Kidney (tissue), 14 donors: ENCODE data around the gene AMOTL2. TPM values are rescaled to one million over a fixed set of nuclear protein-coding genes. Genes with fewer than 3 reads are reported as not detected.

ENCODE experiments used
- DNase-seq, 5 donors: peaks; one replicate each; pipeline ENCODE4 v3.0.0-alpha.2; 2013 to 2020
- FAIRE-seq: peaks from 2 replicates; lab custom pipeline; 2012; peaks lifted over from hg19 to GRCh38; lab: Jason Lieb, UNC
- H3K27ac ChIP-seq, 2 donors: one replicate each; pipeline ENCODE4 v1.7.0; 2013; ENCODE audit warnings: low read depth in 2 of 2, low read length in 2 of 2, inconsistent platforms in 1 of 2
- H3K27me3 ChIP-seq: one replicate; pipeline ENCODE4 v1.7.1; 2013; ENCODE audit warnings: low read length, inconsistent platforms; ENCODE audit not compliant: control insufficient read depth, insufficient read depth
- H3K36me3 ChIP-seq, 3 donors: one replicate each; pipeline versions ENCODE4 v1.7.0 to v1.7.1; 2013; ENCODE audit warnings: low read length in 3 of 3, control low read depth in 1 of 3, inconsistent platforms in 1 of 3; ENCODE audit not compliant: insufficient read depth in 3 of 3, control insufficient read depth in 2 of 3
- H3K4me1 ChIP-seq, 3 donors: one replicate each; pipeline versions ENCODE4 v1.7.0 to v1.7.1; 2013; ENCODE audit warnings: low read length in 3 of 3, inconsistent platforms in 1 of 3, low read depth in 1 of 3; ENCODE audit not compliant: control insufficient read depth in 2 of 3, insufficient read depth in 2 of 3
- H3K4me3 ChIP-seq, 3 donors: one replicate each; pipeline versions ENCODE4 v1.7.0 to v1.8.1; 2013; ENCODE audit warnings: low read length in 3 of 3, control low read depth in 1 of 3, inconsistent platforms in 1 of 3
- H3K9ac ChIP-seq, 3 donors: one replicate each; pipeline versions ENCODE4 v1.7.0 to v1.7.1; 2013; ENCODE audit warnings: low read length in 3 of 3, control low read depth in 1 of 3, inconsistent platforms in 1 of 3
- H3K9me3 ChIP-seq, 3 donors: one replicate each; pipeline versions ENCODE4 v1.7.0 to v1.7.1; 2013; ENCODE audit warnings: low read length in 3 of 3, control low read depth in 1 of 3, inconsistent platforms in 1 of 3; ENCODE audit not compliant: control insufficient read depth in 2 of 3, insufficient read depth in 1 of 3
- CTCF ChIP-seq: IDR thresholded peaks from 3 replicates; pipeline ENCODE4 v1.5.1; 2012; ENCODE audit warnings: mild to moderate bottlenecking, moderate library complexity, borderline replicate concordance; ENCODE audit not compliant: insufficient read depth; ENCODE audit errors: extremely low read depth
- intact Hi-C: fragments of 100-400 bp; cut with DNase I; formaldehyde crosslinking; loops from one replicate; pipeline ENCODE4 v1.11.1; 2022
- polyA plus RNA-seq: library from polyadenylated mRNA; stranded (reverse); fragments of 350-450 nt; fragmentation: Illumina TruSeq; extraction: RNeasy Lipid Tissue Mini Kit (QIAGEN cat#74804); gene quantifications from one replicate; pipeline ENCODE4 v1.2.3, GENCODE V29; 2014; ENCODE audit warnings: low read depth, low replicate concordance; ENCODE audit not compliant: insufficient read depth
- total RNA-seq: library from RNA; stranded (reverse); fragmentation: NEBNext Ultra II Directional; extraction: Animal tissue kit (Norgen Biotek cat#: 25700); gene quantifications from one replicate; pipeline ENCODE4 v1.2.1, GENCODE V29; 2021
- donor health status: control.
- donor health status: control.
- donor health status: control.
- donor health status: control.
- donor health status: control.
- donor health status: DM: yes; HTN: yes; CAD: no.
- donor health status: Normal renal cell carcinoma (clear cell type).

AMOTL2 gene
- total and polyA plus RNA-seq, 2 donors from 2014 or later, result 19.5 to 83.5 TPM

- Histone ChIP-seq H3K9ac (no peak overlapping the region), H3K9me3 (no peaks in the 10 kb centered on the region), H3K4me3 (no peak overlapping the region), H3K36me3 (no peaks in the 10 kb centered on the region), H3K4me1 (peaks cover 0 to 12% (median 11%) of the 10 kb centered on the region in 3 donors), H3K27ac (no peak overlapping the region), H3K27me3 (no peaks in the 10 kb centered on the region)
- no peak for TF ChIP-seq CTCF
- FAIRE-seq (no peak), DNase-seq (no peak)
- intact Hi-C loops, result no loop called here
Measured at GRCh38 chr3:134319931-134320330, 54.3 kb downstream of the AMOTL2 start.

- Histone ChIP-seq H3K36me3 (no peaks in the 10 kb centered on the region), H3K9me3 (no peaks in the 10 kb centered on the region), H3K27ac (no peak overlapping the region), H3K9ac (no peak overlapping the region), H3K27me3 (no peaks in the 10 kb centered on the region), H3K4me1 (peaks cover 8 to 27% (median 24%) of the 10 kb centered on the region in 3 donors), H3K4me3 (no peak overlapping the region)
- FAIRE-seq, result no peak
- intact Hi-C loops, result no loop called here
- no peak for DNase-seq
- TF ChIP-seq CTCF, result no peak
Measured at GRCh38 chr3:134318166-134318565, 56.1 kb downstream of the AMOTL2 start.

- no peak for FAIRE-seq
- TF ChIP-seq CTCF, result no peak
- Histone ChIP-seq H3K4me1 (peaks cover 8 to 32% (median 29%) of the 10 kb centered on the region in 3 donors), H3K9ac (no peak overlapping the region), H3K36me3 (no peaks in the 10 kb centered on the region), H3K27ac (no peak overlapping the region), H3K4me3 (no peak overlapping the region), H3K27me3 (no peaks in the 10 kb centered on the region), H3K9me3 (no peaks in the 10 kb centered on the region)
- intact Hi-C loops, result no loop called here
- DNase-seq, result no peak
Measured at GRCh38 chr3:134317106-134317947, 56.9 kb downstream of the AMOTL2 start.
